GM23338 (cell line): Measurements from ENCODE around the gene RET.

Source experiments
- CTCF ChIP-seq, 2 experiments: fragments of 200-600 bp in 1 of 2; sonication (generic) in 1 of 2; conservative IDR thresholded peaks; 2 replicates each; pipeline versions ENCODE4 v1.5.1 to v1.6.1; 2016 to 2017; ENCODE audit warnings: antibody characterized with exemption in 2 of 2, low read depth in 2 of 2, mild to moderate bottlenecking in 2 of 2, moderate library complexity in 1 of 2
- EZH2 ChIP-seq: fragments of 200-600 bp; sonication (generic); IDR thresholded peaks from one replicate; pipeline ENCODE4 v1.8.0; 2017; ENCODE audit warnings: antibody characterized with exemption, mild to moderate bottlenecking, low read depth; ENCODE audit not compliant: unreplicated experiment
- POLR2AphosphoS5 ChIP-seq: IDR thresholded peaks from 2 replicates; pipeline ENCODE4 v1.6.1; 2016; ENCODE audit warnings: antibody characterized with exemption, low read depth
- REST ChIP-seq: IDR thresholded peaks from one replicate; pipeline ENCODE4 v1.6.1; 2018; ENCODE audit warnings: antibody characterized with exemption; ENCODE audit not compliant: unreplicated experiment
- ZNF462 ChIP-seq: fragments of 250-450 bp; sonication (Bioruptor Pico); IDR thresholded peaks from 2 replicates; pipeline ENCODE4 v1.5.0; 2020; ENCODE audit warnings: mild to moderate bottlenecking, moderate library complexity

- TF ChIP-seq CTCF (conservative IDR thresholded peaks at IDR 0.05; ENCODE audit: low read depth in 2 of 2) (no peak), EZH2 (no peak), REST (no peak), POLR2AphosphoS5 (no peak), ZNF462 (CRISPR knock-in tag) (no peak)
Measured at GRCh38 chr10:43037440-43037839, 39.4 kb upstream of the RET start.
